PFSK-1 (cell line): ENCODE data around the gene RRP8.

Source experiments
- POLR2AphosphoS5 ChIP-seq: IDR thresholded peaks from 2 replicates; pipeline ENCODE4 v1.6.1; 2012; ENCODE audit warnings: low read depth, mild to moderate bottlenecking, control low read depth, low read length, moderate library complexity
- SIN3A ChIP-seq: IDR thresholded peaks from 2 replicates; pipeline ENCODE4 v1.6.1; 2012; ENCODE audit warnings: mild to moderate bottlenecking, low read length, moderate library complexity, borderline replicate concordance; ENCODE audit not compliant: insufficient read depth
- TAF1 ChIP-seq: IDR thresholded peaks from 2 replicates; pipeline ENCODE4 v1.6.1; 2012; ENCODE audit warnings: low read length, control low read depth, borderline replicate concordance; ENCODE audit not compliant: insufficient read depth
- TF ChIP-seq, protein P1 (sequence below), 2 experiments: IDR thresholded peaks; 2 replicates each; pipeline versions ENCODE4 v1.6.1 to v1.8.0; 2011 to 2012; ENCODE audit warnings: low read depth in 2 of 2, low read length in 2 of 2, control low read depth in 1 of 2, inconsistent platforms in 1 of 2, mild to moderate bottlenecking in 1 of 2, moderate library complexity in 1 of 2; ENCODE audit not compliant: insufficient read depth in 1 of 2

DNA sequence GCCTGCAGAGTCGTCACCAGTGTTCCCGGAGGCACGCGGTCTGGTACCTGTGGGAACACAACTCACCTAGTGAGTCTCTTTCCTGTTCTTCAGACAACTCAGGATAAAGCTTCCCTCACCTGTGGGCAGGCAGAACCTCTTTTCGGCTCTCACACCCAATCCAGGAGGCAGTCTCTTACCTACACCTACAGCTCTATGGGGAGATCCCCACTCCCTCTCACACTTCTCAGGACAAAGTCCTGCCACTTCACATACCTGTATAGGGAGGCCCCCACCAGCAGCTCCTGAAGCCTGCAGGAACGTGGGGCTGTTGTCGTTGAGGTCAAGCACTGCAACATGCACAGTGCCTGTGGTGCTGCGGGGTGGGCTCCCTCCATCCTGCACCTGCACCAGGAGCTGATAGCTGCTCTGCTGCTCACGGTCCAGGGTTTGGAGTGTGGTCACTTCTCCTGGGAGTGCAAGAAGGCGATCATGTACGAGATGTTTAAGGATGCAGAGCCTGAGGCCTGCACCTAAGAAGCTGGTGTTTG lies 28.0 kb upstream of the RRP8 start:
- TF ChIP-seq POLR2AphosphoS5, result no peak
- TF ChIP-seq, protein P1, sequence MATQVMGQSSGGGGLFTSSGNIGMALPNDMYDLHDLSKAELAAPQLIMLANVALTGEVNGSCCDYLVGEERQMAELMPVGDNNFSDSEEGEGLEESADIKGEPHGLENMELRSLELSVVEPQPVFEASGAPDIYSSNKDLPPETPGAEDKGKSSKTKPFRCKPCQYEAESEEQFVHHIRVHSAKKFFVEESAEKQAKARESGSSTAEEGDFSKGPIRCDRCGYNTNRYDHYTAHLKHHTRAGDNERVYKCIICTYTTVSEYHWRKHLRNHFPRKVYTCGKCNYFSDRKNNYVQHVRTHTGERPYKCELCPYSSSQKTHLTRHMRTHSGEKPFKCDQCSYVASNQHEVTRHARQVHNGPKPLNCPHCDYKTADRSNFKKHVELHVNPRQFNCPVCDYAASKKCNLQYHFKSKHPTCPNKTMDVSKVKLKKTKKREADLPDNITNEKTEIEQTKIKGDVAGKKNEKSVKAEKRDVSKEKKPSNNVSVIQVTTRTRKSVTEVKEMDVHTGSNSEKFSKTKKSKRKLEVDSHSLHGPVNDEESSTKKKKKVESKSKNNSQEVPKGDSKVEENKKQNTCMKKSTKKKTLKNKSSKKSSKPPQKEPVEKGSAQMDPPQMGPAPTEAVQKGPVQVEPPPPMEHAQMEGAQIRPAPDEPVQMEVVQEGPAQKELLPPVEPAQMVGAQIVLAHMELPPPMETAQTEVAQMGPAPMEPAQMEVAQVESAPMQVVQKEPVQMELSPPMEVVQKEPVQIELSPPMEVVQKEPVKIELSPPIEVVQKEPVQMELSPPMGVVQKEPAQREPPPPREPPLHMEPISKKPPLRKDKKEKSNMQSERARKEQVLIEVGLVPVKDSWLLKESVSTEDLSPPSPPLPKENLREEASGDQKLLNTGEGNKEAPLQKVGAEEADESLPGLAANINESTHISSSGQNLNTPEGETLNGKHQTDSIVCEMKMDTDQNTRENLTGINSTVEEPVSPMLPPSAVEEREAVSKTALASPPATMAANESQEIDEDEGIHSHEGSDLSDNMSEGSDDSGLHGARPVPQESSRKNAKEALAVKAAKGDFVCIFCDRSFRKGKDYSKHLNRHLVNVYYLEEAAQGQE (IDR thresholded peaks at IDR 0.05; ENCODE audit: insufficient read depth in 1 of 2, low read depth in 2 of 2, low read length in 2 of 2), result no peak
- TF ChIP-seq SIN3A, result no peak
- no peak for TF ChIP-seq TAF1
